ENCODE results near the gene CARHSP1. TPM values are rescaled to one million over a fixed set of nuclear protein-coding genes. Genes with fewer than 3 reads are reported as not detected.
"Not testable (repeated sequence)": the region's sequence is repeated elsewhere in the genome, so short reads cannot be mapped to it uniquely, and the experiment has no call there.

The CARHSP1 gene
- polyA plus RNA-seq, 4 donors = 51.6 to 103 (median 88.8) TPM

DNA sequence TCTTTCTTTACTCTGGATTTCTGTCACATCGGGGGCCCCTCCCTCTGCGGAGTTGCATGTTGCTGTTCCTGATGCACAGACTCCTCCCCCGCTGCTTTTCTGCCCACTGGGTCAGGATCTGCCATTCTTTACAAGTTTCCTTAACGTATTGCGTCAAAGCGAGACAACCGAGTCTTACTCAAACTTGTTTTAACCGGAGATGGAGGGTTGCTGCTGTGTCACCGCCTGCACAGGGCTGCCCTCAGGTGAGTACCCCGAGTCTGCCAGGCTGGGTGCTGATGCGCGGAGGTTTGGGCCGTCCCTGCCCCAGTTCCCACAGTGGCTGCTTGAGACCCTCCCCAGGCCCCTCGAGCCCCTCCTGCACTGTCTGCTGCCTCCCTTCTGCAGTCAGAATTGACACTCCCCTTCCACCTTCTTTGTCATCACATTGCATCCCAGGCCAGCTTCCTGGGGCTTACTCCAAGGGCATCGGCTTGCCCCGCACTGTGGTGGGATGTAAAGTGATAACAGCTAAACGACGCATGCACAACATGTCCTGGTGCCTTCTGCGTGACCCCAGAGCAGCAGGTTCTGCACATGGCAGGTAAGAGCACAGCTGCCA, 19.3 kb downstream of the CARHSP1 start:
- H3K27me3 ChIP-seq (ENCODE audit: control insufficient read depth in 3 of 3, insufficient read depth in 3 of 3, low read length in 3 of 3) = no peaks in the 10 kb centered on the region
- H3K4me1 ChIP-seq (ENCODE audit: control insufficient read depth in 3 of 3, insufficient read depth in 2 of 3, low read depth in 1 of 3, low read length in 2 of 3) = no peaks in the 10 kb centered on the region
- H3K36me3 ChIP-seq (ENCODE audit: control insufficient read depth in 3 of 3, insufficient read depth in 2 of 3, low read depth in 1 of 3, low read length in 3 of 3) = peaks cover 7 to 84% (median 18%) of the 10 kb centered on the region in 3 donors
- no peaks in the 10 kb centered on the region for H3K9me3 ChIP-seq (ENCODE audit: control insufficient read depth in 2 of 2, insufficient read depth in 1 of 2, low read depth in 1 of 2, low read length in 1 of 2)
- no peak for FAIRE-seq
- H3K27ac ChIP-seq (ENCODE audit: low read depth in 1 of 3, low read length in 2 of 3) = no peak overlapping the region
- WGBS, 3 donors = 86 to 93% (median 90%) methylated on average over 19 of the region's 19 CpGs
- no peak overlapping the region for H3K4me3 ChIP-seq (ENCODE audit: low read depth in 1 of 3, low read length in 3 of 3)
- DNase-seq = no peak

DNA sequence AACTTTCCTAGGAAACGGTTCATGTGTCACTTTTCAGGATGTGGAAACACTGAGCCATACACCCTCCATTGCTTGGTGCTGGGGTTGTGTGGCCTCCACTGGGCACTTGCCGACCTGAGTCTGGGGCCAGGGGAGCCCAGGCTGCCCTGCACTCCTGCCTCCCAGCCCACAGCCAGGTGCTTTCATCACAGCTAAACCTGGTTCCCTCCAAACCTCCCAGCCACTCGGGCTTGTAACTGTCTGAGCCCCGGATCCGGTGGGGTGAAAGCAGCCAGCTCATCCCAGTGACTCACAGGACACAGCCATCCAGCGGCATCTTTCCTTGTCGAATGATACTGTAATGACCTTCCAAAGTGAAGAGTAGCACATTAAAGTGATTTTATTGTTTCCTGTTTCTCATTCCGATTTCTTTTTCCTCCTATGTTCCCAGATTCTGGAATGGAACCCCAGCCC, 19.8 kb downstream of the CARHSP1 start:
- Histone ChIP-seq H3K27me3 (ENCODE audit: control insufficient read depth in 3 of 3, insufficient read depth in 3 of 3, low read length in 3 of 3) (no peaks in the 10 kb centered on the region), H3K4me3 (ENCODE audit: low read depth in 1 of 3, low read length in 3 of 3) (no peak overlapping the region), H3K9me3 (ENCODE audit: control insufficient read depth in 2 of 2, insufficient read depth in 1 of 2, low read depth in 1 of 2, low read length in 1 of 2) (no peaks in the 10 kb centered on the region), H3K27ac (ENCODE audit: low read depth in 1 of 3, low read length in 2 of 3) (no peak overlapping the region), H3K4me1 (ENCODE audit: control insufficient read depth in 3 of 3, insufficient read depth in 2 of 3, low read depth in 1 of 3, low read length in 2 of 3) (no peaks in the 10 kb centered on the region), H3K36me3 (ENCODE audit: control insufficient read depth in 3 of 3, insufficient read depth in 2 of 3, low read depth in 1 of 3, low read length in 3 of 3) (peaks cover 7 to 80% (median 12%) of the 10 kb centered on the region in 3 donors)
- no peak for FAIRE-seq
- WGBS, 3 donors = 81 to 84% (median 82%) methylated on average over 8 of the region's 8 CpGs
- no peak for DNase-seq

DNA sequence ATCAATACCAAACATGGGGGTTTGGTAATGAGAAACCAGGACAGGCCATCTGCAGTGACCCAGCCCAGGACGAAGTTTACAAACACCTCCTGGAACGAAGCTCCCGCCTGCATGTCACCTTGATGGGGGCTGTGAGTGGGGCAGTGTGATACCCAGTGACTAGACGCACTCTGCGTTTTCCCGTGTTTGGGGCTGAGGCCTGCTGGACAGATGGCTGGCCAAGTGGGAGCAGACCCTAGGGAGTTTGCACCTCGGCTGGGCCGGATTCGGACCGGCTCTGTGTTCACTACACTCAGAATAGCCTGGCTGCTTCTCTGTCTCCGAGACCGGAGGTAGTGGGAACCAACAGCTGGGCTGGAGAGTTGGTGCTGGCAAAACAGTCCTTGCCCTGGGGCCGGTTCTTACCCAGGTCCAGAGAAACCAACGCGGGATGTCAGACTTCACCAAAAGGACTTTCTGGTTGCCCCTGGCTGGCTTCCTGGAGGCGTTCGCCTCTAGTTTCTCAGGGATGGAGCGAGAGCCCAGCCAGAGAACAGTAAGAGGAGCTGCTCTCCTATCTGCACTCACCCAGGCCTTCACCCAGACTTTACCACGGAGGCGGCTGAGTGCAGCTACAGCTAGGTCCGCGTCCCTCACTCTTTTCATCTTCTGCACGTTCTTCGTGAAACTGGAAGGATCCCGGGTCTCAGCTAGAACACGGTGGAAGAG, 20.4 kb downstream of the CARHSP1 start:
- Histone ChIP-seq H3K27me3 (ENCODE audit: control insufficient read depth in 3 of 3, insufficient read depth in 3 of 3, low read length in 3 of 3) (no peaks in the 10 kb centered on the region), H3K36me3 (ENCODE audit: control insufficient read depth in 3 of 3, insufficient read depth in 2 of 3, low read depth in 1 of 3, low read length in 3 of 3) (peaks cover 7 to 75% (median 12%) of the 10 kb centered on the region in 3 donors), H3K27ac (ENCODE audit: low read depth in 1 of 3, low read length in 2 of 3) (no peak overlapping the region), H3K4me3 (ENCODE audit: low read depth in 1 of 3, low read length in 3 of 3) (no peak overlapping the region), H3K4me1 (ENCODE audit: control insufficient read depth in 3 of 3, insufficient read depth in 2 of 3, low read depth in 1 of 3, low read length in 2 of 3) (no peaks in the 10 kb centered on the region), H3K9me3 (ENCODE audit: control insufficient read depth in 2 of 2, insufficient read depth in 1 of 2, low read depth in 1 of 2, low read length in 1 of 2) (no peaks in the 10 kb centered on the region)
- no peak for FAIRE-seq
- no peak for DNase-seq
- 88 to 94% (median 90%) methylated on average over 26 of the region's 26 CpGs for WGBS, 3 donors

DNA sequence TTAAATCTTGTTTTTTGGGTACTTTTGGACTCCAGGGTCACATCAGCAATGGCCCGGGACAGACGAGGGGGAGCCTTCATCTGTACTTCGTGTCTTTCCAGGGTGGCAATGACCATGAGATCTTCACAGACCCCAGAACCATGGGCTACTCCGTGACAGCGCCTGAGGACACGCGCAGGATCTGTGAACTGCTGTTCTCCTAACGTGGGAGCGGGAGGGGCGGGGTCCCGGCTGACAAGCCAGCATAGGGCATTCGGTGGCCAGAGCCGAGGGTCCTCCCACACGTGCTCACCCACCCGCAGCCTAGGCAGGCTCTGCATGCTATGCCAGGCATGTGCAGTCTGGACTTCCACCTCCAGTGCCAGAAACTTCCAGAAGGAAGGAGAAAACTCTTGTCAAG, 21.2 kb downstream of the CARHSP1 start:
- DNase-seq (no peak), FAIRE-seq (no peak)
- H3K4me3 ChIP-seq (ENCODE audit: low read depth in 1 of 3, low read length in 3 of 3) = no peak overlapping the region
- no peaks in the 10 kb centered on the region for H3K9me3 ChIP-seq (ENCODE audit: control insufficient read depth in 2 of 2, insufficient read depth in 1 of 2, low read depth in 1 of 2, low read length in 1 of 2)
- H3K36me3 ChIP-seq (ENCODE audit: control insufficient read depth in 3 of 3, insufficient read depth in 2 of 3, low read depth in 1 of 3, low read length in 3 of 3) = peaks cover 7 to 68% (median 12%) of the 10 kb centered on the region in 3 donors
- WGBS, 3 donors = 88 to 92% (median 91%) methylated on average over 15 of the region's 15 CpGs
- H3K4me1 ChIP-seq (ENCODE audit: control insufficient read depth in 3 of 3, insufficient read depth in 2 of 3, low read depth in 1 of 3, low read length in 2 of 3) = no peaks in the 10 kb centered on the region
- no peaks in the 10 kb centered on the region for H3K27me3 ChIP-seq (ENCODE audit: control insufficient read depth in 3 of 3, insufficient read depth in 3 of 3, low read length in 3 of 3)
- H3K27ac ChIP-seq (ENCODE audit: low read depth in 1 of 3, low read length in 2 of 3) = no peak overlapping the region

DNA sequence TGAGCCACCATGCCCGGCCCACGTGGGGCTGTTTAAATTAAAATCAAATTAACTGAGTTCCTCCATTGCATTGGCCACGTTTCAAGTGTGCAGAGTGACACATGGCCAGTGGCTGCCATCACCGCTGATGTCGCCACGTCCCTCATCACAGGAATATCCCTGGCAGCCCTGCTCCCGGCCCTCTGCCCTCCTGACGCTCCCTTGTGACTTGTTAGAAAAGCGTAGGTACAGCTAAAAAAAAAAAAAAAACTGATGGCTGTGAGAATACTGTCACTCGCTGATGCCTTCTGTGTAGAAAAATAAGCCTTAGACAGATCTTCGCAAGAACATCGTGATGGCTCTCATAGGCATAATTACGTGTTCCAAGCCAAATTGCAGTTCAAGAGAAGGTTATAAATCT, 21.7 kb downstream of the CARHSP1 start:
- WGBS, 3 donors = 81 to 89% (median 83%) methylated on average over 13 of the region's 13 CpGs
- Histone ChIP-seq H3K4me1 (ENCODE audit: control insufficient read depth in 3 of 3, insufficient read depth in 2 of 3, low read depth in 1 of 3, low read length in 2 of 3) (no peaks in the 10 kb centered on the region), H3K27me3 (ENCODE audit: control insufficient read depth in 3 of 3, insufficient read depth in 3 of 3, low read length in 3 of 3) (no peaks in the 10 kb centered on the region), H3K36me3 (ENCODE audit: control insufficient read depth in 3 of 3, insufficient read depth in 2 of 3, low read depth in 1 of 3, low read length in 3 of 3) (peaks cover 7 to 63% (median 9%) of the 10 kb centered on the region in 3 donors), H3K27ac (ENCODE audit: low read depth in 1 of 3, low read length in 2 of 3) (no peak overlapping the region), H3K9me3 (ENCODE audit: control insufficient read depth in 2 of 2, insufficient read depth in 1 of 2, low read depth in 1 of 2, low read length in 1 of 2) (no peaks in the 10 kb centered on the region), H3K4me3 (ENCODE audit: low read depth in 1 of 3, low read length in 3 of 3) (no peak overlapping the region)
- no peak for FAIRE-seq
- DNase-seq = no peak

DNA sequence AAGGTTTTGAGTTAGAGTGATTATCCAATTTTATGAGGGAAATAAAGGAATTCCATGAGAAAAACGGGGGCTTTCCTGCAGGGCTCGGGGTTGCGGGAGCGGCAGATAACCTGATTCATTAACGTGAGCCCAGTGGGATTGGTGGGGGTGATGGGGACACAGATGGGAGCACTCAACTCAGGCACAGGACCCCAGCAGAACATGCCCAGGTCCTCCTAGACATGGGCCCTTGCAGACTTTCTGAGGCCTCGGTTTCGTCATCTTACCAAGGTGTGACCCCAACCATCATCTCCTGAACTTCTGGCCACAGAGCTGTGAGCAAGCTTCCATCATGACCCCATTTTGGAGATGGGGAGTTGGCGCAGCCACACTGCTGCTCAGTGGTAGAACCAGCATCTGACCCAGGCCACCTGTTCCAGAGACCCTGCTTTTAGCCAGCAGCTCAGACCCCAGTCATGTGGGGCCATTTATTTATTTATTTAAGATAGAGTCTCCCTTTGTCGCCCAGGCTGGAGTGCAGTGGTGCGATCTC, 22.3 kb downstream of the CARHSP1 start:
- DNase-seq = no peak
- no peaks in the 10 kb centered on the region for H3K27me3 ChIP-seq (ENCODE audit: control insufficient read depth in 3 of 3, insufficient read depth in 3 of 3, low read length in 3 of 3)
- WGBS, 3 donors = 87 to 93% (median 90%) methylated on average over 10 of the region's 10 CpGs
- no peak overlapping the region for H3K27ac ChIP-seq (ENCODE audit: low read depth in 1 of 3, low read length in 2 of 3)
- H3K4me1 ChIP-seq (ENCODE audit: control insufficient read depth in 3 of 3, insufficient read depth in 2 of 3, low read depth in 1 of 3, low read length in 2 of 3) = no peaks in the 10 kb centered on the region
- peaks cover 7 to 56% (median 9%) of the 10 kb centered on the region in 3 donors for H3K36me3 ChIP-seq (ENCODE audit: control insufficient read depth in 3 of 3, insufficient read depth in 2 of 3, low read depth in 1 of 3, low read length in 3 of 3)
- no peak for FAIRE-seq
- no peak overlapping the region for H3K4me3 ChIP-seq (ENCODE audit: low read depth in 1 of 3, low read length in 3 of 3)
- H3K9me3 ChIP-seq (ENCODE audit: control insufficient read depth in 2 of 2, insufficient read depth in 1 of 2, low read depth in 1 of 2, low read length in 1 of 2) = no peaks in the 10 kb centered on the region

DNA sequence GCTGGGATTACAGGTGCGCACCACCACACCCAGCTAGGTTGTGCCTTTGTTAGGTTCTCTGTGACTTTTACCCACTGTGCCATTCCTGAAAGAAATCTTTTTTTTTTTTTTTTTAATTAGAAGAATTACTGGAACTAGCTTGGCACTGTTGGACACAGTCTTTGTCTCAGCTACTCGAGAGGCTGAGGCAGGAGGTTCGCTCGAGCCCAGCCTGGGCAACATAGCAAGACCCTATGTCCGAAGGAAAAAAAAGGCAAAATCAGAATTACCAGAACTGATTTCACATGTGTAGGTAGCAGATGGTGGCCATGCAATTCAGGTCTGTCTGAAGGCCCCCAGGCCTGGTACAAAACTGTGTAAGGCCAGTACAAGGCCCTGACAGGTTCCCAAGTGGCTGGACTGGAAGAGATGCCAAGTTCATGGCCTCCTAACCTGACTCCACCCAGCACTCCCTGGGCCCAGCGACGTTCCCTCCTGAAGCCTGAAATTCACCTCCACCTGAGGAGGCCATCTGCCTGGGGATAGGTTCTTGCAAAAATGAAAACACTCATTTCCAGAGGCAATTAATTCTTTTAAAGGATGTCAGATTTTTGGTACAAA, 23.0 kb downstream of the CARHSP1 start:
- Histone ChIP-seq H3K9me3 (ENCODE audit: control insufficient read depth in 2 of 2, insufficient read depth in 1 of 2, low read depth in 1 of 2, low read length in 1 of 2) (no peaks in the 10 kb centered on the region), H3K27ac (ENCODE audit: low read depth in 1 of 3, low read length in 2 of 3) (no peak overlapping the region), H3K4me3 (ENCODE audit: low read depth in 1 of 3, low read length in 3 of 3) (no peak overlapping the region), H3K4me1 (ENCODE audit: control insufficient read depth in 3 of 3, insufficient read depth in 2 of 3, low read depth in 1 of 3, low read length in 2 of 3) (no peaks in the 10 kb centered on the region), H3K27me3 (ENCODE audit: control insufficient read depth in 3 of 3, insufficient read depth in 3 of 3, low read length in 3 of 3) (no peaks in the 10 kb centered on the region), H3K36me3 (ENCODE audit: control insufficient read depth in 3 of 3, insufficient read depth in 2 of 3, low read depth in 1 of 3, low read length in 3 of 3) (peaks cover 7 to 51% (median 9%) of the 10 kb centered on the region in 3 donors)
- DNase-seq (no peak), FAIRE-seq (no peak)
- 91 to 93% (median 93%) methylated on average over 7 of the region's 7 CpGs for WGBS, 3 donors

DNA sequence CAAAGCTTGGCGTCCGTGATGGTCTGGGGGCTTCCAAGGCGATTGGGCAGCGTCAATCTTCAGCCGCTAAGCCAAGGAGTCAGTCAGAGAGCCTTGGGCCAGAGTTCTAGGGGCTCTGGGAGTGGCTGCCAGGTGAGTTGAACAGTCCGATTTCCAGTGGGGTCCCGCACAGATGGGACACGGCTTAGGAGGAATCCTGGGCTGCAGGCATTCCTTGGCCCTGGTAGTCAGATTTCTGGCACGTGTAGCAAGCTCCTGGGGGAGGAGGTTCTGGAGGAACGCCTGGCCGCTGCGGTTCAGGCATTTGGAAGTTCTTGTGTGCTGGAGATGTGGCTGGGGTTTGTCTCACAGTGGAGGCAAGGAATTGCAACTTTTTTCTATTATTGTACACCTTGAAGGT, 25.5 kb downstream of the CARHSP1 start:
- H3K36me3 ChIP-seq (ENCODE audit: control insufficient read depth in 3 of 3, insufficient read depth in 2 of 3, low read depth in 1 of 3, low read length in 3 of 3) = peaks cover 2 to 29% (median 4%) of the 10 kb centered on the region in 3 donors
- not testable (repeated sequence) for H3K27ac ChIP-seq (ENCODE audit: low read depth in 1 of 3, low read length in 2 of 3); DNase-seq; H3K9me3 ChIP-seq (ENCODE audit: control insufficient read depth in 2 of 2, insufficient read depth in 1 of 2, low read depth in 1 of 2, low read length in 1 of 2); H3K27me3 ChIP-seq (ENCODE audit: control insufficient read depth in 3 of 3, insufficient read depth in 3 of 3, low read length in 3 of 3); FAIRE-seq; H3K4me1 ChIP-seq (ENCODE audit: control insufficient read depth in 3 of 3, insufficient read depth in 2 of 3, low read depth in 1 of 3, low read length in 2 of 3); H3K4me3 ChIP-seq (ENCODE audit: low read depth in 1 of 3, low read length in 3 of 3)
- WGBS, 3 donors = 75 to 89% (median 77%) methylated on average over 11 to 12 of the region's 12 CpGs
